Mesodermal cell (in vitro differentiated cells): ENCODE data around the gene WNT6.

Experiments
- H3K27ac ChIP-seq: 2 replicates; pipeline ENCODE4 v1.7.0; 2013; ENCODE audit warnings: mild to moderate bottlenecking, low read depth, low read length, moderate library complexity; ENCODE audit not compliant: severe bottlenecking
- H3K36me3 ChIP-seq: 2 replicates; pipeline ENCODE4 v1.7.1; 2013; ENCODE audit warnings: mild to moderate bottlenecking, low read length, moderate library complexity; ENCODE audit not compliant: control insufficient read depth, insufficient read depth
- H3K4me1 ChIP-seq: one replicate; pipeline ENCODE4 v1.7.1; 2013; ENCODE audit warnings: mild to moderate bottlenecking, low read length; ENCODE audit not compliant: insufficient read depth, control insufficient read depth, poor library complexity, severe bottlenecking
- H3K4me3 ChIP-seq: 2 replicates; pipeline ENCODE4 v1.7.0; 2013; ENCODE audit warnings: low read length, control low read depth, mild to moderate bottlenecking; ENCODE audit not compliant: insufficient read depth, poor library complexity, severe bottlenecking; ENCODE audit errors: extremely low read depth
- H3K9me3 ChIP-seq: 2 replicates; pipeline ENCODE4 v1.7.1; 2013; ENCODE audit warnings: mild to moderate bottlenecking, low read length, moderate library complexity; ENCODE audit not compliant: control insufficient read depth
- WGBS, 2 experiments: methylation state at CpG; one replicate each; pipeline ENCODE4 v1.1.5; 2013; ENCODE audit warnings: missing lambda C conversion rate in 2 of 2; ENCODE audit not compliant: insufficient coverage in 2 of 2; 5-methylcytosine and 5-hydroxymethylcytosine counted together

The WNT6 gene

DNA sequence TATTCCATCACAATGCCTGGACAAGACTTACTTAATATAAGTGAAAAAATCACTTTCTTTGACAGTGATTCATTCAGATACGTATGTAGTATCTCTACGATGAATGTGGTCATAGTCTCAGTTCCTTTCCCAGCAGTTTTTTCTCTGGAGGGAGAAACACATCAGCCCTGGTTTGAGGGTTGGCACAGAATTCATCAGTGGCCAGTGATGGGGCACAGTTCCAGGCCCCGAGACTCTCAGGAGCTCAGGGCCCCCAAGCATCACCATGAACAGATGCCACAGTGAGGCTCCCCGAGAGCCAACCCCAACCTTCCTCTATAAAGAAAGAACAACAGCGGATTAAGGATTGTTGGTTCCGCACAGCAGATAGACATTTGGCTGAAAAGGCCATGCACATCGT is 40.5 kb upstream of the WNT6 start:
- H3K36me3 ChIP-seq, result peaks cover 17% of the 10 kb centered on the region
- H3K4me1 ChIP-seq, result no peaks in the 10 kb centered on the region
- WGBS, 2 experiments, result 98 to 99% methylated on average over 7 of the region's 7 CpGs

DNA sequence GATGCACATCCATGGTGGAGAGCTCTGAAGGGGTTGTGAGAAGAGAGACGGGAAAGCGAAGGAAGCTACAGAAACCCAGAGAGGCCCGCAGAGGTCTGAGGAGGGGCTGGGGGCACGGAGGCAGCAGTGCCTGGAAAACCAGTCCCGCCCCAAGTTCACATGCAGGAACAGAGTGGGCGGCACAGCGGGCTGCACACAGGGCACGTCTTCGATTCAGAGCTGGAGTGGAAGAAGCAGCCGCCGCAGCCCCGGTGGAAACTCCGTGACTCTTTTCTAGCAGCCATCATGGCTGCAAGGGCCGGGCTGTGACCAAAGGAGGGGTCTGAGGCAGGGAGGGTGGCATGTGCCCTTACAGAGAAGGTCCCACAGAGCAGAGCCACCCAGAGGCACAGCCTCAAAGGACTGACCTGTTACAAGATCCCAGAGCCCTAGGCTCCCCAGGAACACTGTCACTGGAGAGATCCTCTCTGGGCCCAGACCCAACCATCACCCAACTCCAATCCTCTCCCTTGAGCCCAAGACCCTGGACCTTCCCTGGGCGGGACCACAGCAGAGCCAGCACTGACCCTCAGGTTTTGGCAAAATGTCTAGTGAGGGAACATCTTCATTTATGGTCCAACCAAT is 38.7 kb upstream of the WNT6 start:
- no peak overlapping the region for H3K4me3 ChIP-seq
- 93 to 98% methylated on average over 11 to 15 of the region's 15 CpGs for WGBS, 2 experiments
- no peaks in the 10 kb centered on the region for H3K9me3 ChIP-seq
- no peaks in the 10 kb centered on the region for H3K4me1 ChIP-seq
- H3K27ac ChIP-seq, result no peak overlapping the region
- peaks cover 12% of the 10 kb centered on the region for H3K36me3 ChIP-seq

More for the DNA sequence above, 40.5 kb upstream of the WNT6 start:
- Histone ChIP-seq H3K4me3 (no peak overlapping the region), H3K9me3 (no peaks in the 10 kb centered on the region), H3K27ac (no peak overlapping the region)

DNA sequence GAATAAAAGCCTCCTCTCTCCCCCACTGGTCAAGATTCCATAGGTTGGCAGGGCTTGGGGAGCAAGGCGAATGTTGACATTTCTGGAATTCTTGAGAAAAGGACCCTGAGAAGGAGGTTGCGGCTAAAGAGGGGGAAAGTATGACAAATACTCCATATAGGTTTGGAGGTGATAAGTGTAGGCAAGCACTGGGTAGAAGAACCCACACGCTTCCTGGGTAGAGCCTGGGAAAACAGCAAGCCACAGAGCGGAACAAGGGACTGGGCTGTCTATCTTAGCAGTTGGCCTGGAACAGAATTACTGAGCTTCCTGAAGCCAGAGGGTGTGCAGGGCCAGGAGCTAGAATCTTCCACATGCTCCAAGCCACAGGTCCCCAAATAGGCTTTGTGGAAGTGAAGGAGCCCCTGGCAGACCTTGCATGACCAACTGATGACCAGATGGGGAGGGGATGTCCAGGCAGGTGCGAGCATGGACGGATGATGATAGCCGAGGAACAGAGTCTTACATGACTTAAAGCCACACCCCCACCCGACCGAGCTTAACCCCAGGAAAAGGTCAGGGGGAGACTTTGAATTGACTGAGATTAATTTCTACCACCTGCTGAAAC is 37.9 kb upstream of the WNT6 start:
- H3K4me1 ChIP-seq, result no peaks in the 10 kb centered on the region
- WGBS, 2 experiments, result 90% methylated on average over 4 of the region's 9 CpGs; no CpG with 5 or more reads in 1 of the 2 experiments
- H3K27ac ChIP-seq, result no peak overlapping the region
- H3K36me3 ChIP-seq, result peaks cover 12% of the 10 kb centered on the region
- H3K9me3 ChIP-seq, result no peaks in the 10 kb centered on the region
- no peak overlapping the region for H3K4me3 ChIP-seq

DNA sequence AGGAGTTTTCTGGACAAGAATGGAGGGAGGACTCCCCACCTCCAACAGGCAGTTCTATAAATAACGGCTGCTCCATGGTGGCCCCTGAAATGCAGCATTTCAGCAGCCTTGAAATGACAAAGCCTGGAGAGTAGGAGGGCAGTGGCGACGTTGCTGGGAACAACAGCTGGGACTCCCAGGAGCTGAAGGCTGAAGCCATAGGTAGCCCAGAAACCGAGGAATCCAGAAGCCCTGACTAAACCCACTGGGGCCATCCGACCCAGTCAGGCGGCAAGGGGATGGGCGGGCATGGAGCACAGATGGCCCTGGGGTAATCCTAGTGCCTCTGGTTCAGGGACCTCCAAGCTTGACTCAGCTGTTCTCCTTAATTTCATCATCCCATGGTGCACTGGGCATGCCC is 37.0 kb upstream of the WNT6 start:
- H3K36me3 ChIP-seq, result peaks cover 9% of the 10 kb centered on the region
- H3K4me1 ChIP-seq, result no peaks in the 10 kb centered on the region
- H3K9me3 ChIP-seq, result no peaks in the 10 kb centered on the region
- no peak overlapping the region for H3K27ac ChIP-seq
- 72 to 86% methylated on average over 5 to 7 of the region's 7 CpGs for WGBS, 2 experiments
- no peak overlapping the region for H3K4me3 ChIP-seq

DNA sequence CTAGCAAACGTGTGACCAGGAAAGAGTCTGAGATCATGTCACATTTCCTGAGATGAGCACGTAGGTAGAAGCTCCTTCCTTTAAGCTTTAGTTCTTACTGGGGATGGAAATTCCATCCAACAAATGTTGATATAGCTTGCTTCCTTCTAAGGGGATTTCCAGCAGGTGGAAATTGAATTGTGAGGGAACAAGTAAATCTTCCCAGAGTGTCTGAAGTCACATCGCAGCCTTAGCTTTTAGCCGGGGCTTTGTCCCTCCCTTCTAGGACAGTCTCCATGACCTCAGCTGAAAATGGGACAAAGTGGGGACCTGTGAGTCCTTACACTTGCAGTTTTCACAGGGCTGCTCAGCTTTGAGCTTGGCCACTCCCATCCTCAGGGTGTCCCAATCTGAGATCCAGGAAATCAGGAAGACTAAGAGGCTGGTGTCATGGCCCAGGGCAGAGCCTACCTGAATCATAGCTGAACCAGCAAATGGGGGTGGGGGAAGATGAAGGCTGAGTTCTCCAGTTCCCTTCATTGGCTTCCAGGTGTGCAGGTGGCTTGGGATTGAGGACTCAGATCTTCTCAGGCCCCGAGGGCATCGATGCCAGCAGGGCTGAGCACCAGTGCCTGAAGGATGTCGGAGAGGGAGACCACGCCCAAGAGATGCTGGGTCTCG is 36.3 kb upstream of the WNT6 start:
- peaks cover 6% of the 10 kb centered on the region for H3K36me3 ChIP-seq
- no peak overlapping the region for H3K27ac ChIP-seq
- WGBS, 2 experiments, result 98% methylated on average over 8 to 9 of the region's 9 CpGs
- no peaks in the 10 kb centered on the region for H3K9me3 ChIP-seq
- no peaks in the 10 kb centered on the region for H3K4me1 ChIP-seq
- H3K4me3 ChIP-seq, result no peak overlapping the region

DNA sequence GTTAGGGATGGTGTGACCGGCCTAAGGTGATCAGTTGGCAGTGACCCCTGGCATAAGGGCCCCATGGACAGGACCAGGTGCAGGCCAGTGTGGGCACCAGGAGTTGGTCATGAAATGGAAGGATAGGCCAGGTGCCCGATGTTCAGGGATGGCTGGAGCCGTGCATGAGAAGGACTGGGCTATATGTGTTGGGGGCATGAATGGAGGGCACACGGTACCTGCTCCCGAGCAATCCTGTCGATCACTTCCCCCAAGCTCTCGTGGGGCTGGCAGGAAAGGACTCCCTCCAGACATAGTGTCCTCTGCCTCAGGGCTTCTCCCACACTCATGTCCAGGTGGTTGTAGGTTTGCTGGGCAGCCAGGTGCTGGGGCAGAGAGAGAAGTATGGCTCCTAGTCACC is 35.6 kb upstream of the WNT6 start:
- Histone ChIP-seq H3K4me1 (no peaks in the 10 kb centered on the region), H3K36me3 (no peaks in the 10 kb centered on the region), H3K4me3 (no peak overlapping the region), H3K9me3 (no peaks in the 10 kb centered on the region), H3K27ac (no peak overlapping the region)
- 97 to 98% methylated on average over 6 to 7 of the region's 7 CpGs for WGBS, 2 experiments

DNA sequence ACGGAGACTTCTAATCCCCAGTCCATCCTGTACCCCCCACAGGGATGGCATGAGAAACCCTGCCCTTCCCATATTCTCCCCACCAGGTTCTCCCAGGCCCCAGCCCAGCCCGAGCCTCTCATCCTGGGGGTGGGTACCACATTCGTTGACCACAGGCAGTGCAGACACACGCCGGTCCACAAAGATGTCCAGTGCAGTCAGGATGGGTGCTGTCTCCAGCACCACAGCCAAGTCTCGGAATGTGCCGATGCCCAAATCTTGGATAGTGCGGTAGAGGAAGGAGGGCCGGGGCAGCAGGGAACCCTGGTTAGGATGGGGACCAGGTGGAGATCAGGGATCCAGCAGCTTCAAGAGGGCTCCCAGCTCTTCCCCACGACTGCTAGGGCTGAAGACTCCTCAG is 32.8 kb upstream of the WNT6 start:
- H3K27ac ChIP-seq, result no peak overlapping the region
- WGBS, 2 experiments, result 91 to 93% methylated on average over 9 of the region's 10 CpGs
- no peaks in the 10 kb centered on the region for H3K36me3 ChIP-seq
- H3K4me1 ChIP-seq, result no peaks in the 10 kb centered on the region
- H3K4me3 ChIP-seq, result no peak overlapping the region
- no peaks in the 10 kb centered on the region for H3K9me3 ChIP-seq

DNA sequence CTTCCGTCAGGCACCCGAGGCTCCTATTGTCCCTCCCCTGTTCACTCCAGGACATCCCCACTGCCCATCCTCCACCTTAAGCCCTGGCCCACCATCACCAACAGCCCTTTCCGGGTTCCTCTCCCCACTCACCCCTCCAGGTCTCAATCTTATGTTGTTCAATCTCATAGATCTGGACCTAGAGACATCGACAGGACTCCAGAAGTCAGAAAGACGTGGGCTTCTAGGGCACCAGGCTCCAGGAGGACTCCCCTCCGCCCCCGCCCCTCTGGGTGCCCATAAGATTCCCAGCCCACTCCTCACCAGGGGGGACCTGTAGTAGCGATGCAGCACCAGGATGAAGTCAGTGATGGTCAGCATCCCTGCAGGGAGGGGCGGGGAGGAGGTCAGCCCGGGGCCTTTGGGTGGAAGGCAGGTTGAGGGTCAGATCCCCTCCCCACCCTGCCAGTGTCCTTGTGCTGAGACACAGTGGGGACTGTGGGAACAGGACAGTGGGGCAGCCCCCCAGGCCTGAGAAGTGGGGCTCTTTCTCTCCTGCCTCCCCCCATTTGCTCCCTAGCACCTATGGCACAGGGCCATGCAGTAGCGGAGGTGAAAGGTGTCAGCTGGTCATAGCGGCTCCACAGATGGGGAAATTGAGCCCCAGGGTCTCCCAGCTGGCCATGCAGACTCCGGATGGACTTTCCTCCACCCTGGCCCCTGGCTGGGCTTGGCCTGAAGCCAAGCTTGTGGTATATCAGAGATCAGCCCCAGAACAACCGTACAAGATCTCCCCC is 31.7 kb upstream of the WNT6 start:
- Histone ChIP-seq H3K27ac (no peak overlapping the region), H3K36me3 (no peaks in the 10 kb centered on the region), H3K4me3 (no peak overlapping the region), H3K4me1 (peaks cover 3% of the 10 kb centered on the region), H3K9me3 (no peaks in the 10 kb centered on the region)
- WGBS, 2 experiments, result 77 to 85% methylated on average over 9 of the region's 14 CpGs

DNA sequence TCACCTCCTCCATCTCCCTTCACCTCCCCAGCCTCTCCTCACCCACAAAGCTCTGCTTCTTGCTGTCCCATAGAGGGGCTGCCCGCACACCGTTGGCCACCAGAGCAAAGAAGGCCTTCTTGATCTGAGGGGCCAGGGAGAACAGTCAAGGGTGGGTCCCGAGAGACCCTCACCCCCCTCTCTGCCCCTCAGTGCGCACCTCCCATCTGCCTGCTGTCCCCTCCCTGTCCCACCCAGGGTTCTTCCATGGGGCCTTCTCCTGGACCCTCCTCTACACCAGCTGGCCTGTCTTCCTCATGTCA is 31.2 kb upstream of the WNT6 start:
- H3K4me3 ChIP-seq, result no peak overlapping the region
- peaks cover 5% of the 10 kb centered on the region for H3K4me1 ChIP-seq
- WGBS, 2 experiments, result 97 to 100% methylated on average over 3 to 4 of the region's 4 CpGs
- H3K9me3 ChIP-seq, result no peaks in the 10 kb centered on the region
- H3K27ac ChIP-seq, result no peak overlapping the region
- H3K36me3 ChIP-seq, result no peaks in the 10 kb centered on the region

DNA sequence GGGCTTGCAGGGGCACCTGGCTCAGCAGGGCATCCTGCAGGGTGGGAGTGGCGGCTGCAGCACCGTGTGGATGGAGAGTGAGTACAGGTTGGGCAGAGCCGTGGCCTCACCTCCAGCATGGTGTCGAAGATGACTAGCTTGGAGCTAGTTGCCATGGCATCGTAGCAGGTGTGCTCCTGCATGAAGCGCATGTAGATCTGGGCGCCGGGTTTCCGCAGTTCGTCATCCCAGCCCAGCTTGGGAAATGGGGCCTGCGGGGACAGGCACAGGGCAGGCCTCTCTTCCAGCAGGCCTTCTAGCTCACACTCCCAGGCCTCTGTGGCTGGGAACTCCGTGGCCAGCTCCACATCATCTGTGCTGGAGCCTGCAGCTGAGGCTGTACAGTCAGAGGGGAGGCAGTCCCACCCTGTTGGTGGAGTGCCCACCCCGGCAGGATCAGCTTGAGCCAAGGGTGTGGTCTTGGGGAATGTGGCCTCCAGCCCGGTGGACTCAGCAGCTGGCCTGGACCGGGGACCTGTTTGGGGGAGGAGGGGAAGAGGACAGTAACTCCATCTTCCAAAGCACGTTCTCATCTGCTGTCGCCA is 29.6 kb upstream of the WNT6 start:
- Histone ChIP-seq H3K36me3 (no peaks in the 10 kb centered on the region), H3K4me3 (no peak overlapping the region), H3K9me3 (no peaks in the 10 kb centered on the region), H3K4me1 (peaks cover 5% of the 10 kb centered on the region), H3K27ac (no peak overlapping the region)
- WGBS, 2 experiments, result 94 to 97% methylated on average over 12 to 13 of the region's 17 CpGs
